HEK293 (cell line): Measurements from ENCODE around the gene DLX4.

ENCODE experiments used
- OSR2 ChIP-seq: fragments of 450-650 bp; formaldehyde crosslinking; IDR thresholded peaks from 2 replicates; pipeline ENCODE4 v1.5.1; 2016; ENCODE audit warnings: missing biosample characterization, missing genetic modification characterization
- REST ChIP-seq: fragments of 450-650 bp; formaldehyde crosslinking; IDR thresholded peaks from 2 replicates; pipeline ENCODE4 v1.5.1; 2016; ENCODE audit warnings: missing biosample characterization, missing genetic modification characterization
- ZBTB1 ChIP-seq: fragments of 450-650 bp; formaldehyde crosslinking; IDR thresholded peaks from 2 replicates; pipeline ENCODE4 v1.5.1; 2016; ENCODE audit warnings: missing biosample characterization, missing genetic modification characterization
- ZBTB17 ChIP-seq: fragments of 450-650 bp; formaldehyde crosslinking; IDR thresholded peaks from 2 replicates; pipeline ENCODE4 v1.5.1; 2016; ENCODE audit warnings: missing biosample characterization, missing genetic modification characterization
- ZBTB8A ChIP-seq: fragments of 450-650 bp; formaldehyde crosslinking; IDR thresholded peaks from 2 replicates; pipeline ENCODE4 v1.5.1; 2016; ENCODE audit warnings: missing biosample characterization, missing genetic modification characterization
- ZNF544 ChIP-seq: fragments of 450-650 bp; formaldehyde crosslinking; IDR thresholded peaks from 2 replicates; pipeline ENCODE4 v1.5.0; 2017; ENCODE audit warnings: missing biosample characterization, missing genetic modification characterization
- TF ChIP-seq, protein P1 (sequence below): fragments of 450-650 bp; formaldehyde crosslinking; IDR thresholded peaks from 2 replicates; pipeline ENCODE4 v1.5.1; 2016; ENCODE audit warnings: missing biosample characterization, missing genetic modification characterization
- TF ChIP-seq, protein P2 (sequence below): fragments of 450-650 bp; formaldehyde crosslinking; IDR thresholded peaks from 2 replicates; pipeline ENCODE4 v1.5.1; 2016; ENCODE audit warnings: missing biosample characterization, missing genetic modification characterization

- TF ChIP-seq, protein P1, sequence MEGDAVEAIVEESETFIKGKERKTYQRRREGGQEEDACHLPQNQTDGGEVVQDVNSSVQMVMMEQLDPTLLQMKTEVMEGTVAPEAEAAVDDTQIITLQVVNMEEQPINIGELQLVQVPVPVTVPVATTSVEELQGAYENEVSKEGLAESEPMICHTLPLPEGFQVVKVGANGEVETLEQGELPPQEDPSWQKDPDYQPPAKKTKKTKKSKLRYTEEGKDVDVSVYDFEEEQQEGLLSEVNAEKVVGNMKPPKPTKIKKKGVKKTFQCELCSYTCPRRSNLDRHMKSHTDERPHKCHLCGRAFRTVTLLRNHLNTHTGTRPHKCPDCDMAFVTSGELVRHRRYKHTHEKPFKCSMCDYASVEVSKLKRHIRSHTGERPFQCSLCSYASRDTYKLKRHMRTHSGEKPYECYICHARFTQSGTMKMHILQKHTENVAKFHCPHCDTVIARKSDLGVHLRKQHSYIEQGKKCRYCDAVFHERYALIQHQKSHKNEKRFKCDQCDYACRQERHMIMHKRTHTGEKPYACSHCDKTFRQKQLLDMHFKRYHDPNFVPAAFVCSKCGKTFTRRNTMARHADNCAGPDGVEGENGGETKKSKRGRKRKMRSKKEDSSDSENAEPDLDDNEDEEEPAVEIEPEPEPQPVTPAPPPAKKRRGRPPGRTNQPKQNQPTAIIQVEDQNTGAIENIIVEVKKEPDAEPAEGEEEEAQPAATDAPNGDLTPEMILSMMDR (tag by site-specific recombination) = no peak
- TF ChIP-seq, protein P2, sequence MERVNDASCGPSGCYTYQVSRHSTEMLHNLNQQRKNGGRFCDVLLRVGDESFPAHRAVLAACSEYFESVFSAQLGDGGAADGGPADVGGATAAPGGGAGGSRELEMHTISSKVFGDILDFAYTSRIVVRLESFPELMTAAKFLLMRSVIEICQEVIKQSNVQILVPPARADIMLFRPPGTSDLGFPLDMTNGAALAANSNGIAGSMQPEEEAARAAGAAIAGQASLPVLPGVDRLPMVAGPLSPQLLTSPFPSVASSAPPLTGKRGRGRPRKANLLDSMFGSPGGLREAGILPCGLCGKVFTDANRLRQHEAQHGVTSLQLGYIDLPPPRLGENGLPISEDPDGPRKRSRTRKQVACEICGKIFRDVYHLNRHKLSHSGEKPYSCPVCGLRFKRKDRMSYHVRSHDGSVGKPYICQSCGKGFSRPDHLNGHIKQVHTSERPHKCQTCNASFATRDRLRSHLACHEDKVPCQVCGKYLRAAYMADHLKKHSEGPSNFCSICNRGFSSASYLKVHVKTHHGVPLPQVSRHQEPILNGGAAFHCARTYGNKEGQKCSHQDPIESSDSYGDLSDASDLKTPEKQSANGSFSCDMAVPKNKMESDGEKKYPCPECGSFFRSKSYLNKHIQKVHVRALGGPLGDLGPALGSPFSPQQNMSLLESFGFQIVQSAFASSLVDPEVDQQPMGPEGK = no peak
- TF ChIP-seq ZBTB17 (no peak), ZBTB1 (tag by site-specific recombination) (no peak), OSR2 (tag by site-specific recombination) (no peak), ZBTB8A (tag by site-specific recombination) (no peak), ZNF544 (tag by site-specific recombination) (no peak), REST (tag by site-specific recombination) (no peak)
Observed at GRCh38 chr17:49925921-49926320, 43.1 kb upstream of the DLX4 start.
